GM12878 (cell line): Measurements from ENCODE around the gene PRKCD. TPM values are rescaled to one million over a fixed set of nuclear protein-coding genes. Genes with fewer than 3 reads are reported as not detected.

Experiments used
- ATAC-seq: fragments of 200-7000 bp; cut with Tn5 transposase; 3 replicates; pipeline ENCODE4 v1.9.1; 2020; ENCODE audit warnings: mild to moderate bottlenecking, moderate library complexity
- BruUV-seq: library from RNA; stranded (reverse); fragments of 400-500 nt; replicated peaks from 2 replicates; lab custom pipeline; 2021; lab: Mats Ljungman, UMichigan
- CTCF ChIA-PET: fragments of 300-600 bp; sonication (Branson Sonifier 250); formaldehyde crosslinking; extraction: SDS; loops from one replicate; lab custom pipeline; 2021; ENCODE audit warnings: inconsistent platforms; lab: Yijun Ruan, JAX
- POLR2A ChIA-PET: fragments of 350-600 bp; formaldehyde crosslinking; extraction: SDS; loops from one replicate; lab custom pipeline; 2021; ENCODE audit warnings: inconsistent platforms; lab: Charles Lee
- RAD21 ChIA-PET: fragments of 300-600 bp; sonication (Branson Sonifier 250); formaldehyde crosslinking; loops from one replicate; lab custom pipeline; 2023; ENCODE audit warnings: antibody characterized with exemption; ENCODE audit not compliant: unreplicated experiment; lab: Charles Lee
- SMC1A ChIA-PET: fragments of 300-600 bp; sonication (Branson Sonifier 250); formaldehyde crosslinking; loops from one replicate; lab custom pipeline; 2023; ENCODE audit not compliant: unreplicated experiment, uncharacterized antibody; lab: Charles Lee
- DNase-seq: peaks from one replicate; pipeline ENCODE4 v3.0.0-alpha.2; 2011; ENCODE audit warnings: low read depth, low spot score
- FAIRE-seq: peaks from 3 replicates; lab custom pipeline; 2011; peaks lifted over from hg19 to GRCh38; lab: Jason Lieb, UNC
- H2AFZ ChIP-seq: 2 replicates; pipeline ENCODE4 v1.6.0; 2011; ENCODE audit warnings: low read depth, low read length, control low read depth; ENCODE audit not compliant: control insufficient read depth
- H3K27ac ChIP-seq: 2 replicates; pipeline ENCODE4 v1.5.1; 2011; ENCODE audit warnings: control low read depth; ENCODE audit not compliant: control insufficient read depth, insufficient read depth
- H3K27me3 ChIP-seq, 2 experiments: replicated peaks in 1 of 2; 2 replicates each; pipeline versions ENCODE4 v1.6.0 to v1.6.1; 2011; ENCODE audit warnings: low read length in 1 of 2; ENCODE audit not compliant: control insufficient read depth in 2 of 2, insufficient read depth in 2 of 2
- H3K36me3 ChIP-seq, 2 experiments: 2 replicates each; pipeline ENCODE4 v1.5.1; 2011; ENCODE audit warnings: low read length in 1 of 2; ENCODE audit not compliant: control insufficient read depth in 2 of 2, insufficient read depth in 2 of 2
- H3K4me1 ChIP-seq: 2 replicates; pipeline ENCODE4 v1.6.1; 2011; ENCODE audit warnings: mild to moderate bottlenecking, low read length, moderate library complexity, mixed read lengths; ENCODE audit not compliant: control insufficient read depth, insufficient read depth
- H3K4me2 ChIP-seq: 2 replicates; pipeline ENCODE4 v1.6.0; 2011; ENCODE audit warnings: control low read depth; ENCODE audit not compliant: control insufficient read depth, insufficient read depth
- H3K4me3 ChIP-seq: fragments of 200-600 bp; sonication (generic); 2 replicates; pipeline ENCODE4 v1.5.1; 2016
- H3K79me2 ChIP-seq: 2 replicates; pipeline ENCODE4 v1.6.0; 2011; ENCODE audit warnings: low read length; ENCODE audit not compliant: control insufficient read depth, insufficient read depth
- H3K9ac ChIP-seq: 2 replicates; pipeline ENCODE4 v1.8.0; 2011; ENCODE audit warnings: low read length, control low read depth, mixed read lengths; ENCODE audit not compliant: control insufficient read depth, insufficient read depth
- H3K9me3 ChIP-seq: replicated peaks from 3 replicates; pipeline ENCODE4 v1.5.1; 2011; ENCODE audit warnings: mild to moderate bottlenecking, low read length; ENCODE audit not compliant: control insufficient read depth, insufficient read depth
- H4K20me1 ChIP-seq: 2 replicates; pipeline ENCODE4 v1.6.0; 2011; ENCODE audit not compliant: control insufficient read depth, insufficient read depth
- BACH1 ChIP-seq: fragments of 450-650 bp; IDR thresholded peaks from 2 replicates; pipeline ENCODE4 v1.6.1; 2017; ENCODE audit warnings: mild to moderate bottlenecking, borderline replicate concordance
- BRCA1 ChIP-seq: IDR thresholded peaks from 2 replicates; pipeline ENCODE4 v1.6.1; 2011; ENCODE audit warnings: low read depth, low read length, improper control_type of control experiment
- ETV6 ChIP-seq, 2 experiments: fragments of 450-650 bp in 1 of 2; IDR thresholded peaks in 1 of 2; conservative IDR thresholded peaks in 1 of 2; 2 replicates each; pipeline ENCODE4 v1.6.1; 2014; ENCODE audit warnings: antibody characterized with exemption in 1 of 2, borderline replicate concordance in 1 of 2, low read depth in 1 of 2, mild to moderate bottlenecking in 1 of 2, moderate library complexity in 1 of 2
- HCFC1 ChIP-seq: fragments of 150-350 bp; IDR thresholded peaks from 2 replicates; pipeline ENCODE4 v1.6.1; 2014; ENCODE audit warnings: low read length
- HDAC2 ChIP-seq: fragments of 200-600 bp; sonication (generic); IDR thresholded peaks from 2 replicates; pipeline ENCODE4 v1.6.1; 2017
- LARP7 ChIP-seq: fragments of 450-650 bp; IDR thresholded peaks from 2 replicates; pipeline ENCODE4 v1.6.1; 2017; ENCODE audit warnings: mild to moderate bottlenecking
- MEF2B ChIP-seq: fragments of 450-650 bp; IDR thresholded peaks from 2 replicates; pipeline ENCODE4 v1.6.1; 2018; ENCODE audit warnings: mild to moderate bottlenecking, moderate library complexity; ENCODE audit not compliant: partially characterized antibody, poor library complexity, severe bottlenecking
- PML ChIP-seq: IDR thresholded peaks from 2 replicates; pipeline ENCODE4 v1.6.1; 2012; ENCODE audit warnings: low read length, inconsistent platforms
- RAD21 ChIP-seq: IDR thresholded peaks from 2 replicates; pipeline ENCODE4 v1.6.1; 2011; ENCODE audit warnings: mild to moderate bottlenecking, low read depth, low read length, moderate library complexity; ENCODE audit not compliant: insufficient read depth
- REST ChIP-seq: IDR thresholded peaks from 2 replicates; pipeline ENCODE4 v1.6.1; 2012; ENCODE audit warnings: mild to moderate bottlenecking, low read depth, low read length
- SKIL ChIP-seq: fragments of 450-650 bp; IDR thresholded peaks from 2 replicates; pipeline ENCODE4 v1.6.1; 2017; ENCODE audit warnings: mild to moderate bottlenecking, low read depth, inconsistent platforms; ENCODE audit not compliant: poor library complexity, severe bottlenecking
- SMAD5 ChIP-seq: IDR thresholded peaks from 2 replicates; pipeline ENCODE4 v1.6.1; 2016; ENCODE audit warnings: antibody characterized with exemption, low read depth
- SMC3 ChIP-seq: IDR thresholded peaks from 2 replicates; pipeline ENCODE4 v1.6.1; 2011; ENCODE audit warnings: low read length, improper control_type of control experiment, borderline replicate concordance
- SPI1 ChIP-seq: IDR thresholded peaks from 2 replicates; pipeline ENCODE4 v1.6.1; 2011; ENCODE audit warnings: low read depth, mild to moderate bottlenecking, low read length, moderate library complexity, borderline replicate concordance; ENCODE audit not compliant: insufficient read depth
- SREBF2 ChIP-seq: IDR thresholded peaks from 2 replicates; pipeline ENCODE4 v1.6.1; 2012; ENCODE audit warnings: mild to moderate bottlenecking, low read length
- YBX1 ChIP-seq: fragments of 450-650 bp; IDR thresholded peaks from 2 replicates; pipeline ENCODE4 v1.6.1; 2016; ENCODE audit warnings: antibody characterized with exemption
- ZNF217 ChIP-seq: fragments of 450-650 bp; IDR thresholded peaks from 2 replicates; pipeline ENCODE4 v1.6.1; 2017; ENCODE audit warnings: antibody characterized with exemption, mild to moderate bottlenecking
- ZNF384 ChIP-seq: IDR thresholded peaks from 2 replicates; pipeline ENCODE4 v1.6.1; 2012; ENCODE audit warnings: low read depth, mild to moderate bottlenecking, low read length, improper control_type of control experiment, borderline replicate concordance
- ZNF622 ChIP-seq: fragments of 450-650 bp; IDR thresholded peaks from 2 replicates; pipeline ENCODE4 v1.6.1; 2017; ENCODE audit warnings: mild to moderate bottlenecking, inconsistent platforms
- WGBS: methylation state at CpG from one replicate; pipeline ENCODE4 v1.1.6; 2016; ENCODE audit warnings: low lambda C conversion rate; ENCODE audit not compliant: insufficient replicate concordance, insufficient coverage; ENCODE audit errors: missing lambda C conversion rate; 5-methylcytosine and 5-hydroxymethylcytosine counted together
- in situ Hi-C: fragments of 300-500 bp; cut with MboI; formaldehyde crosslinking; loops from 9 replicates; pipeline ENCODE4 v1.14.3; 2018; ENCODE audit warnings: mixed read lengths
- intact Hi-C: fragments of 100-400 bp; cut with micrococcal nuclease; formaldehyde crosslinking; loops from one replicate; pipeline ENCODE4 v1.14.2; 2022; ENCODE audit not compliant: unreplicated experiment
- polyA plus RNA-seq, 11 experiments: library from polyadenylated mRNA; depleted of rRNA in 4 of 11; unstranded in 6 of 11; stranded (reverse) in 5 of 11; fragments of >200 nt; fragmentation: Nextera tagmentation in 4 of 11; fragmentation: Illumina TruSeq in 1 of 11; extraction: Ambion mirVana in 4 of 11; extraction: Trizol in 1 of 11; gene quantifications; 1 replicate in 1 of 11; 2 replicates in 10 of 11; pipeline versions ENCODE4 v1.2.1 to v1.2.3, GENCODE V29; 2011 to 2016; ENCODE audit warnings: inconsistent platforms in 2 of 11, missing spikeins in 2 of 11, low read depth in 1 of 11
- total RNA-seq, 4 experiments: library from RNA; depleted of rRNA in 3 of 4; stranded (reverse); fragments of >200 nt in 3 of 4; fragmentation: Illumina TruSeq in 1 of 4; extraction: Trizol in 1 of 4; gene quantifications; 2 replicates each; pipeline versions ENCODE4 v1.2.1 to v1.2.3, GENCODE V29; 2013 to 2021

The PRKCD gene
- total and polyA plus RNA-seq, 10 of the 15 experiments (the other 5 are each of a cell fraction or from before 2014, with no cell fraction given) = 10.0 to 114 (median 42.4) TPM

DNA sequence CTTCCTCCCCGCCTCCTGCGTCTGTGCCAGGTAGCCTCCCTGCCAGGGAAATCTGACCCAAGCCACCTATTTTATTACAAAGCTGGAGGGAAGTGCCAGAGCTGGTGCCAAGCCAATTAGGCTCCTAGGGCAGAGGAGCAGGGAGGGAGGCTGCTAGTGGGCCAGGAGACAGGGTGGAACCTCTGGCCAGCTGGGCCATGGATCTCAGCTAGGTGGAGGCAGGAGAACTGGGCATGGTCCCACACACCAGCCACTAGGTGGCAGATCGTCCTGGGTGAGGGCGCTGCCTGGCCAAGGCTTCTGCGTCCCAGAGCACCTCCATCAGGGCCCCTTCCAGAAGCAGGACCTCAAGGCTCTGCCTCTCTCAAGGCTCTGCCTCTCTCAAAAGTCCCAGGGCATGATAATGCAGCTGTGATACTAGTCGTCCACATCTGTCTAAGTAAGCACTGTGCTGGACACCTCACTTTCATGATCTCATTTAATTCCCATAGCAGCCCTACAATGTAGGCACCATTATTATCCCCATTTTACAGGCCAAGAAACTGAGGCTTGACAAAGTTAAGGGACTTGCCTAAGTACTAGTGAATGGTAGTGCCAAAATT, 26.3 kb upstream of the PRKCD start:
- Histone ChIP-seq H4K20me1 (no peaks in the 10 kb centered on the region), H3K9ac (no peak overlapping the region), H3K27me3 (no peaks in the 10 kb centered on the region), H3K4me3 (no peak overlapping the region), H3K4me2 (no peak overlapping the region), H3K9me3 (no peaks in the 10 kb centered on the region), H3K36me3 (no peaks in the 10 kb centered on the region), H2AFZ (no peak overlapping the region; the same call in 1 of the 2 replicates), H3K4me1 (peaks cover 4% of the 10 kb centered on the region), H3K79me2 (peaks cover 8% of the 10 kb centered on the region), H3K27ac (no peak overlapping the region)
- intact Hi-C loops = loop anchor here (1.0 kb wide), 1 partner anchor 62 kb away; no protein-coding TSS in a partner anchor
- WGBS = 31% methylated on average over 6 of the region's 6 CpGs
- ChIA-PET POLR2A (interaction anchor here (0.7 to 3.0 kb wide), 3 partner anchors 29 to 61 kb away, joined by 3 to 21 read pairs (median 13); no protein-coding TSS in a partner anchor), RAD21 (interaction anchor here (1.2 to 7.9 kb wide), 13 partner anchors 9 to 66 kb away, joined by 3 to 151 read pairs (median 6); partner anchors contain the start of gene PRKCD), SMC1A (interaction anchor here (0.7 to 11.8 kb wide), 19 partner anchors 10 to 115 kb away, joined by 3 to 227 read pairs (median 5); partner anchors contain the start of gene PRKCD), CTCF (interaction anchor here (0.7 to 14.2 kb wide), 24 partner anchors 10 to 384 kb away, joined by 3 to 476 read pairs (median 7); partner anchors contain the start of gene PRKCD)
- in situ Hi-C loops = loop anchor here (5.0 kb wide), 1 partner anchor 63 kb away; no protein-coding TSS in a partner anchor
- FAIRE-seq (peak; percentile 77), ATAC-seq (peak; percentile 89), DNase-seq (no peak)
- no TSS peak for BruUV-seq
- TF ChIP-seq BACH1 = no peak
- no peak for TF ChIP-seq ETV6 (conservative IDR thresholded peaks at IDR 0.05 in 1 of 2, IDR thresholded peaks at IDR 0.05 in 1 of 2; ENCODE audit: borderline replicate concordance in 1 of 2, low read depth in 1 of 2)
- no peak for TF ChIP-seq REST
- TF ChIP-seq MEF2B = no peak
- no peak for TF ChIP-seq SKIL
- TF ChIP-seq ZNF622 = no peak
- TF ChIP-seq SMC3 = peak; percentile 93
- TF ChIP-seq ZNF217 = peak; percentile 70; the same call in 1 of the 2 replicates
- no peak for TF ChIP-seq ZNF384
- no peak for TF ChIP-seq PML
- no peak for TF ChIP-seq HDAC2
- TF ChIP-seq RAD21 = peak; percentile 78
- TF ChIP-seq HCFC1 = no peak
- TF ChIP-seq SREBF2 = no peak
- TF ChIP-seq YBX1 = no peak
- no peak for TF ChIP-seq SMAD5
- TF ChIP-seq LARP7 = 0 out of 2 replicates have a peak, but pooled peaks have one; percentile 46
- no peak for TF ChIP-seq BRCA1
- no peak for TF ChIP-seq SPI1
